Measurements from ENCODE around the gene EGFL8.
"Not testable (repeated sequence)": the region's sequence is repeated elsewhere in the genome, so short reads cannot be mapped to it uniquely, and the experiment has no call there.

EGFL8 gene

GRCh38 chr6:32190911-32191677, 26.7 kb downstream of the EGFL8 start:
- peaks cover 21% of the 10 kb centered on the region for H3K4me1 ChIP-seq (ENCODE audit: control insufficient read depth, insufficient read depth, low read length, unreplicated experiment)
- no peak overlapping the region for H3K4me3 ChIP-seq (ENCODE audit: low read depth, low read length)
- H3K27ac ChIP-seq (ENCODE audit: low read depth, low read length) = no peak overlapping the region

GRCh38 chr6:32191696-32192607, 27.6 kb downstream of the EGFL8 start:
- Histone ChIP-seq H2AFZ (ENCODE audit: low read length, unreplicated experiment) (no peak overlapping the region), H3K27ac (ENCODE audit: low read depth, low read length) (no peak overlapping the region), H3K4me3 (ENCODE audit: low read depth, low read length) (peak overlapping the region; percentile 22; the same call in 1 of the 2 replicates)

More at GRCh38 chr6:32190911-32191677, 26.7 kb downstream of the EGFL8 start:
- Histone ChIP-seq H3K79me2 (ENCODE audit: control insufficient read depth, insufficient read depth, low read length, unreplicated experiment) (peaks cover 19% of the 10 kb centered on the region), H3K36me3 (ENCODE audit: insufficient read depth, low read length) (peaks cover 4% of the 10 kb centered on the region; the same call in 1 of the 2 replicates), H2AFZ (ENCODE audit: low read length, unreplicated experiment) (no peak overlapping the region), H3K27me3 (ENCODE audit: insufficient read depth, low read length) (no peaks in the 10 kb centered on the region)

GRCh38 chr6:32192608-32193039, 28.2 kb downstream of the EGFL8 start, which contains the start of gene GPSM3:
GPSM3 (minus strand) TSS chr6:32192643; CDS start chr6:32192513, 130 bp downstream.
- Histone ChIP-seq H3K36me3 (ENCODE audit: insufficient read depth, low read length) (no peaks in the 10 kb centered on the region), H3K27ac (ENCODE audit: low read depth, low read length) (no peak within 1 kb of the TSS), H3K4me1 (ENCODE audit: control insufficient read depth, insufficient read depth, low read length, unreplicated experiment) (peaks cover 29% of the 10 kb centered on the region), H3K27me3 (ENCODE audit: insufficient read depth, low read length) (no peaks in the 10 kb centered on the region), H3K79me2 (ENCODE audit: control insufficient read depth, insufficient read depth, low read length, unreplicated experiment) (peaks cover 17% of the 10 kb centered on the region), H2AFZ (ENCODE audit: low read length, unreplicated experiment) (peak within 1 kb of the TSS; percentile 15), H3K4me3 (ENCODE audit: low read depth, low read length) (peak within 1 kb of the TSS; percentile 22; the same call in 1 of the 2 replicates)

More at GRCh38 chr6:32191696-32192607, 27.6 kb downstream of the EGFL8 start:
- H3K4me1 ChIP-seq (ENCODE audit: control insufficient read depth, insufficient read depth, low read length, unreplicated experiment) = peaks cover 25% of the 10 kb centered on the region
- peaks cover 19% of the 10 kb centered on the region for H3K79me2 ChIP-seq (ENCODE audit: control insufficient read depth, insufficient read depth, low read length, unreplicated experiment)
- H3K27me3 ChIP-seq (ENCODE audit: insufficient read depth, low read length) = no peaks in the 10 kb centered on the region
- H3K36me3 ChIP-seq (ENCODE audit: insufficient read depth, low read length) = peaks cover 4% of the 10 kb centered on the region; the same call in 1 of the 2 replicates

- H3K4me3 ChIP-seq (ENCODE audit: low read depth, low read length); H3K27ac ChIP-seq (ENCODE audit: low read depth, low read length); H3K27me3 ChIP-seq (ENCODE audit: insufficient read depth, low read length); H3K36me3 ChIP-seq (ENCODE audit: insufficient read depth, low read length): not testable (repeated sequence)
- peaks cover 13% of the 10 kb centered on the region for H3K79me2 ChIP-seq (ENCODE audit: control insufficient read depth, insufficient read depth, low read length, unreplicated experiment)
- H2AFZ ChIP-seq (ENCODE audit: low read length, unreplicated experiment) = peak overlapping the region; percentile 15
- peaks cover 24% of the 10 kb centered on the region for H3K4me1 ChIP-seq (ENCODE audit: control insufficient read depth, insufficient read depth, low read length, unreplicated experiment)
These were observed 28.7 kb downstream of the EGFL8 start for GRCh38 chr6:32193096-32193495.

GRCh38 chr6:32194388-32194787, 30.0 kb downstream of the EGFL8 start:
- no peaks in the 10 kb centered on the region for H3K36me3 ChIP-seq (ENCODE audit: insufficient read depth, low read length)
- H3K27me3 ChIP-seq (ENCODE audit: insufficient read depth, low read length) = no peaks in the 10 kb centered on the region
- H3K4me3 ChIP-seq (ENCODE audit: low read depth, low read length) = no peak overlapping the region; the same call in 1 of the 2 replicates
- H3K79me2 ChIP-seq (ENCODE audit: control insufficient read depth, insufficient read depth, low read length, unreplicated experiment) = peaks cover 4% of the 10 kb centered on the region
- no peak overlapping the region for H2AFZ ChIP-seq (ENCODE audit: low read length, unreplicated experiment)
- H3K4me1 ChIP-seq (ENCODE audit: control insufficient read depth, insufficient read depth, low read length, unreplicated experiment) = peaks cover 23% of the 10 kb centered on the region
- H3K27ac ChIP-seq (ENCODE audit: low read depth, low read length) = peak overlapping the region; percentile 89; the same call in 1 of the 2 replicates

GRCh38 chr6:32194825-32195651, 30.6 kb downstream of the EGFL8 start:
- H3K27me3 ChIP-seq (ENCODE audit: insufficient read depth, low read length) = no peaks in the 10 kb centered on the region
- H3K4me3 ChIP-seq (ENCODE audit: low read depth, low read length) = peak overlapping the region; percentile 80
- no peaks in the 10 kb centered on the region for H3K79me2 ChIP-seq (ENCODE audit: control insufficient read depth, insufficient read depth, low read length, unreplicated experiment)
- peak overlapping the region; percentile 89 for H3K27ac ChIP-seq (ENCODE audit: low read depth, low read length)
- H2AFZ ChIP-seq (ENCODE audit: low read length, unreplicated experiment) = peak overlapping the region; percentile 64
- peaks cover 23% of the 10 kb centered on the region for H3K4me1 ChIP-seq (ENCODE audit: control insufficient read depth, insufficient read depth, low read length, unreplicated experiment)
- no peaks in the 10 kb centered on the region for H3K36me3 ChIP-seq (ENCODE audit: insufficient read depth, low read length)

GRCh38 chr6:32195652-32195901, 31.2 kb downstream of the EGFL8 start:
- Histone ChIP-seq H2AFZ (ENCODE audit: low read length, unreplicated experiment) (no peak overlapping the region), H3K79me2 (ENCODE audit: control insufficient read depth, insufficient read depth, low read length, unreplicated experiment) (no peaks in the 10 kb centered on the region), H3K27me3 (ENCODE audit: insufficient read depth, low read length) (no peaks in the 10 kb centered on the region), H3K4me1 (ENCODE audit: control insufficient read depth, insufficient read depth, low read length, unreplicated experiment) (peaks cover 23% of the 10 kb centered on the region), H3K27ac (ENCODE audit: low read depth, low read length) (peak overlapping the region; percentile 98; the same call in 1 of the 2 replicates), H3K4me3 (ENCODE audit: low read depth, low read length) (peak overlapping the region; percentile 85; the same call in 1 of the 2 replicates), H3K36me3 (ENCODE audit: insufficient read depth, low read length) (no peaks in the 10 kb centered on the region)

- peaks cover 23% of the 10 kb centered on the region for H3K4me1 ChIP-seq (ENCODE audit: control insufficient read depth, insufficient read depth, low read length, unreplicated experiment)
- H3K79me2 ChIP-seq (ENCODE audit: control insufficient read depth, insufficient read depth, low read length, unreplicated experiment) = no peaks in the 10 kb centered on the region
- H3K27me3 ChIP-seq (ENCODE audit: insufficient read depth, low read length) = no peaks in the 10 kb centered on the region
- peak overlapping the region; percentile 28 for H2AFZ ChIP-seq (ENCODE audit: low read length, unreplicated experiment)
- H3K27ac ChIP-seq (ENCODE audit: low read depth, low read length) = peak overlapping the region; percentile 98
- no peaks in the 10 kb centered on the region for H3K36me3 ChIP-seq (ENCODE audit: insufficient read depth, low read length)
- peak overlapping the region; percentile 85 for H3K4me3 ChIP-seq (ENCODE audit: low read depth, low read length)
These were observed 31.7 kb downstream of the EGFL8 start for GRCh38 chr6:32195902-32196681.

- H2AFZ ChIP-seq (ENCODE audit: low read length, unreplicated experiment) = peak overlapping the region; percentile 28
These were observed 32.6 kb downstream of the EGFL8 start for GRCh38 chr6:32196682-32197616.

More at GRCh38 chr6:32196682-32197616, 32.6 kb downstream of the EGFL8 start:
- Histone ChIP-seq H3K36me3 (ENCODE audit: insufficient read depth, low read length) (no peaks in the 10 kb centered on the region), H3K4me1 (ENCODE audit: control insufficient read depth, insufficient read depth, low read length, unreplicated experiment) (peaks cover 22% of the 10 kb centered on the region), H3K79me2 (ENCODE audit: control insufficient read depth, insufficient read depth, low read length, unreplicated experiment) (no peaks in the 10 kb centered on the region), H3K27ac (ENCODE audit: low read depth, low read length) (peak overlapping the region; percentile 98), H3K27me3 (ENCODE audit: insufficient read depth, low read length) (no peaks in the 10 kb centered on the region), H3K4me3 (ENCODE audit: low read depth, low read length) (peak overlapping the region; percentile 85)

Data from ACC112 (cell line).